Measurements from ENCODE around the gene FERMT2.

GRCh38 chr14:52835122-52835903 is 115.5 kb downstream of the FERMT2 start:
- TF ChIP-seq EZH2phosphoT487 (IDR thresholded peaks at IDR 0.05; ENCODE audit: borderline replicate concordance): no peak
- TF ChIP-seq, protein P1, sequence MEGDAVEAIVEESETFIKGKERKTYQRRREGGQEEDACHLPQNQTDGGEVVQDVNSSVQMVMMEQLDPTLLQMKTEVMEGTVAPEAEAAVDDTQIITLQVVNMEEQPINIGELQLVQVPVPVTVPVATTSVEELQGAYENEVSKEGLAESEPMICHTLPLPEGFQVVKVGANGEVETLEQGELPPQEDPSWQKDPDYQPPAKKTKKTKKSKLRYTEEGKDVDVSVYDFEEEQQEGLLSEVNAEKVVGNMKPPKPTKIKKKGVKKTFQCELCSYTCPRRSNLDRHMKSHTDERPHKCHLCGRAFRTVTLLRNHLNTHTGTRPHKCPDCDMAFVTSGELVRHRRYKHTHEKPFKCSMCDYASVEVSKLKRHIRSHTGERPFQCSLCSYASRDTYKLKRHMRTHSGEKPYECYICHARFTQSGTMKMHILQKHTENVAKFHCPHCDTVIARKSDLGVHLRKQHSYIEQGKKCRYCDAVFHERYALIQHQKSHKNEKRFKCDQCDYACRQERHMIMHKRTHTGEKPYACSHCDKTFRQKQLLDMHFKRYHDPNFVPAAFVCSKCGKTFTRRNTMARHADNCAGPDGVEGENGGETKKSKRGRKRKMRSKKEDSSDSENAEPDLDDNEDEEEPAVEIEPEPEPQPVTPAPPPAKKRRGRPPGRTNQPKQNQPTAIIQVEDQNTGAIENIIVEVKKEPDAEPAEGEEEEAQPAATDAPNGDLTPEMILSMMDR (conservative IDR thresholded peaks at IDR 0.05; ENCODE audit: low read length): no peak
